Kidney epithelial cell (primary cell): Measurements from ENCODE around the gene KIF1B. TPM values are rescaled to one million over a fixed set of nuclear protein-coding genes. Genes with fewer than 3 reads are reported as not detected.

Source experiments
- DNase-seq: peaks from one replicate; pipeline ENCODE4 v3.0.0-alpha.2; 2010; ENCODE audit warnings: low read depth
- H3K27me3 ChIP-seq: 2 replicates; pipeline ENCODE4 v1.6.0; 2011; ENCODE audit warnings: low read length; ENCODE audit not compliant: control insufficient read depth, insufficient read depth
- H3K36me3 ChIP-seq: 2 replicates; pipeline ENCODE4 v1.5.1; 2011; ENCODE audit warnings: low read length; ENCODE audit not compliant: control insufficient read depth, insufficient read depth
- H3K4me3 ChIP-seq: 2 replicates; pipeline ENCODE4 v1.5.1; 2011; ENCODE audit warnings: low read depth, mild to moderate bottlenecking, control low read depth, low read length
- CTCF ChIP-seq: IDR thresholded peaks from 2 replicates; pipeline ENCODE4 v1.5.1; 2011; ENCODE audit warnings: mild to moderate bottlenecking, moderate library complexity, low read length, control low read depth, inconsistent platforms; ENCODE audit not compliant: insufficient read depth, poor library complexity, severe bottlenecking
- total RNA-seq: library from RNA; depleted of rRNA; stranded (reverse); fragments of >200 nt; gene quantifications from 2 replicates; pipeline ENCODE4 v1.2.3, GENCODE V29; 2015

Gene KIF1B
- total RNA-seq, 1 donor from 2014 or later: 33.9 TPM

GRCh38 chr1:10280439-10281350 is 70.3 kb downstream of the KIF1B start:
- H3K4me3 ChIP-seq: no peak overlapping the region
- no peak for TF ChIP-seq CTCF
- no peaks in the 10 kb centered on the region for H3K27me3 ChIP-seq
- no peak for DNase-seq
- no peaks in the 10 kb centered on the region for H3K36me3 ChIP-seq

- H3K36me3 ChIP-seq: no peaks in the 10 kb centered on the region
- no peaks in the 10 kb centered on the region for H3K27me3 ChIP-seq
- DNase-seq: no peak
- H3K4me3 ChIP-seq: no peak overlapping the region
- no peak for TF ChIP-seq CTCF
Observed at GRCh38 chr1:10283318-10283984, 73.1 kb downstream of the KIF1B start.

DNA sequence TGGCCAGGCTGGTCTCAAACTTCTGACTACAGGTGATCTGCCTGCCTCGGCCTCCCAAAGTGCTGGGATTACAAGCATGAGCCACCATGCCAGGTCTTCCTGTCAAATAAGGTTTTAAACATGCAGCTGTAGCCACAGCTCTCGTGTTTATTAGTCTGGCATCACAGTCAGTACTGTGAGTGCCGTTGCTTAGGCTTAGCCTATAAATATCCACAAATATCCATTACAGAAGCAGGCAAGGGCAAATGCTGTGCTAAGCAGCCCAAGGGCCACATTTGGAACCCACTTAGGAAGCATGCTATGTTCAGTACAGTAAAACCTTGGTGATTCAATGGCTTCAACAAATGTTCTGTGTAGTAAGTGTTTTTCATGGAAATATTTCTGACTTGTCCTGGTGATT is 75.9 kb downstream of the KIF1B start:
- DNase-seq: no peak
- TF ChIP-seq CTCF: no peak
- H3K36me3 ChIP-seq: no peaks in the 10 kb centered on the region
- H3K4me3 ChIP-seq: no peak overlapping the region
- H3K27me3 ChIP-seq: no peaks in the 10 kb centered on the region

DNA sequence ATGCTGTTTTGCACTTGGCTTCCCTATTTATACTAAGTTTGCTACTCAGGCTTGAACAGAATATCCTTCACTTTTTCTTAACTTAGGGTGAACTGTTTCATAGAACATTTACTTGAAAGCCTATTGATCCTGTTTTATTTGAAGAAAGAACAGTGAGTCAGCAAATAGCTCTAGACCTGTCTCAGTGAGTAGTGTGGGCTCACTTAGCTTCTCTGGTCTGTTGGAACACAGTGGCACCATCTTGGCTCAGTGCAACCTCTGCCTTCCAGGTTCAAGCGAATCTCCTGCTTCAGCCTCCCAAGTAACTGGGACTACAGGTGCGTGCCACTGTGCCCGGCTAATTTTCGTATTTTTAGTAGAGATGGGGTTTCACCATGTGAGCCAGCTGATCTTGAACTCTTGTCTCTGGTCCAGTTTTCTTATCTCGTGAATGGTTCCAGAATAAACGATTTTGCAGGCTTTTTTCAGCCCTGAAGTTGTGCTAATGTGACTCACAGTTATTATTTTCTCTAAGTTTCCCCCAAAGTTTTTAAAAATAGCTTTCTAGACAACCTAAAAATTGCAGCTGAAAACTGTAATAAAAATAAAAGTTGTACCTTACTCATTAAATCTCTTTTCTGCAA is 76.8 kb downstream of the KIF1B start:
- DNase-seq: no peak
- no peak for TF ChIP-seq CTCF

DNA sequence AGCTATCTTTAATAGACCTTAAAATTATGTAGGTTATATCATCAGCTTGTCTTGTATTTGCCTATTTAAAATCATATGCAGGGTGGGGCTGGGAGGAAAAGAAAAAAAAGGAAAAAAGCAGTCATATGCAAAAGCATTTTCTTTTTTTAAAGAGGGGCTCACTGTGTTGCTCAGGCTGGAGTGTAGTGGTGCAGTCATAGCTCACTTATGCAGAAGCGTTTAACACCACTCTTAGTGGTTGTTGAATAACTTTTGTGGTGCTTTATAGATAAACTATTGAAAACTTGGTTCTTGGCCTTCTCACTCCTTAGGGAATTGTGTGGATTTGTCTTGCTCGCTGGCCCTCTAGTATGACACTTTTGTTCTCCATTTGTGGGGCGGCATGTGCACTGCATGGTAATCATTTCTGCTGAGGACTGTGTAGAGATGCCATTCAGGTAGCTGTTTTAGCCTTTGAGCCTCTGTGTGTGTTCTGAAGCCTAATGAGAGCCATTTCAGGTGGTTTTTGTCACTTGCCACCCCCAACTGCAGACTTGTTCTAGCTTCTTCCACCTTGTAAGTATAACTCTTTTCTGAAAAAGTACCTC is 77.8 kb downstream of the KIF1B start:
- no peak for TF ChIP-seq CTCF
- Histone ChIP-seq H3K4me3 (no peak overlapping the region), H3K27me3 (no peaks in the 10 kb centered on the region), H3K36me3 (no peaks in the 10 kb centered on the region)
- no peak for DNase-seq

More for the DNA sequence above, 76.8 kb downstream of the KIF1B start:
- Histone ChIP-seq H3K27me3 (no peaks in the 10 kb centered on the region), H3K36me3 (no peaks in the 10 kb centered on the region), H3K4me3 (no peak overlapping the region)
